BJ (cell line): ENCODE data around the gene PLEKHG3. TPM values are rescaled to one million over a fixed set of nuclear protein-coding genes. Genes with fewer than 3 reads are reported as not detected.

Experiments used
- CTCF ChIA-PET: fragments of 350-600 bp; formaldehyde crosslinking; extraction: SDS; loops from one replicate; lab custom pipeline; 2021; ENCODE audit warnings: antibody characterized with exemption, inconsistent platforms; lab: Yijun Ruan, JAX
- POLR2A ChIA-PET: fragments of 300-600 bp; sonication (Branson Sonifier 250); formaldehyde crosslinking; extraction: SDS; loops from one replicate; lab custom pipeline; 2021; ENCODE audit warnings: antibody characterized with exemption; lab: Charles Lee
- DNase-seq: peaks from one replicate; pipeline ENCODE4 v3.0.0-alpha.2; 2011; ENCODE audit warnings: low read depth
- H3K27me3 ChIP-seq: 2 replicates; pipeline ENCODE4 v1.6.0; 2011; ENCODE audit warnings: low read length; ENCODE audit not compliant: control insufficient read depth, insufficient read depth
- H3K36me3 ChIP-seq: 2 replicates; pipeline ENCODE4 v1.5.1; 2011; ENCODE audit warnings: low read length; ENCODE audit not compliant: control insufficient read depth, insufficient read depth
- H3K4me3 ChIP-seq: 2 replicates; pipeline ENCODE4 v1.5.1; 2011; ENCODE audit warnings: low read depth, mild to moderate bottlenecking, control low read depth, low read length
- CTCF ChIP-seq: IDR thresholded peaks from 2 replicates; pipeline ENCODE4 v1.5.1; 2011; ENCODE audit warnings: low read depth, mild to moderate bottlenecking, control low read depth, inconsistent platforms, low read length, moderate library complexity; ENCODE audit not compliant: insufficient read depth
- polyA plus RNA-seq: library from polyadenylated mRNA; depleted of rRNA; stranded (reverse); fragments of >200 nt; gene quantifications from 2 replicates; pipeline ENCODE4 v1.2.3, GENCODE V29; 2011

Gene PLEKHG3
- polyA plus RNA-seq, 1 experiment = 12.4 TPM

- no peaks in the 10 kb centered on the region for H3K27me3 ChIP-seq
- ChIA-PET CTCF (interaction anchor here (0.7 to 2.9 kb wide), 2 partner anchors 10 to 182 kb away, joined by 3 to 8 read pairs; no protein-coding TSS in a partner anchor), POLR2A (no interaction called here)
- no peak for TF ChIP-seq CTCF
- H3K4me3 ChIP-seq = no peak overlapping the region
- H3K36me3 ChIP-seq = no peaks in the 10 kb centered on the region
- no peak for DNase-seq
Observed at GRCh38 chr14:64711039-64711438, 6.8 kb downstream of the PLEKHG3 start.

GRCh38 chr14:64713677-64714076, 9.5 kb downstream of the PLEKHG3 start:
- TF ChIP-seq CTCF = no peak
- ChIA-PET POLR2A (no interaction called here), CTCF (interaction anchor here (1.1 to 2.8 kb wide), 2 partner anchors 8 to 284 kb away, joined by 3 to 9 read pairs; partner anchors contain the start of gene PLEKHG3)
- Histone ChIP-seq H3K36me3 (no peaks in the 10 kb centered on the region), H3K4me3 (no peak overlapping the region), H3K27me3 (no peaks in the 10 kb centered on the region)
- DNase-seq = no peak

- DNase-seq = no peak
- H3K27me3 ChIP-seq = no peaks in the 10 kb centered on the region
- TF ChIP-seq CTCF = no peak
- no peaks in the 10 kb centered on the region for H3K36me3 ChIP-seq
- POLR2A ChIA-PET = no interaction called here
- H3K4me3 ChIP-seq = no peak overlapping the region
- CTCF ChIA-PET = interaction anchor here (1.1 to 2.8 kb wide), 2 partner anchors 9 to 285 kb away, joined by 3 to 9 read pairs; partner anchors contain the start of gene PLEKHG3
Observed at GRCh38 chr14:64714432-64715025, 10.3 kb downstream of the PLEKHG3 start.

GRCh38 chr14:64715146-64715627, 11.0 kb downstream of the PLEKHG3 start:
- POLR2A ChIA-PET = no interaction called here
- Histone ChIP-seq H3K4me3 (no peak overlapping the region), H3K36me3 (no peaks in the 10 kb centered on the region), H3K27me3 (no peaks in the 10 kb centered on the region)
- no peak for TF ChIP-seq CTCF
- DNase-seq = no peak
- CTCF ChIA-PET = interaction anchor here (2.8 kb wide), 1 partner anchor 10 kb away, joined by 9 read pairs; the partner anchor contains the start of gene PLEKHG3

- no peaks in the 10 kb centered on the region for H3K36me3 ChIP-seq
- TF ChIP-seq CTCF = no peak
- ChIA-PET CTCF (interaction anchor here (2.8 kb wide), 1 partner anchor 10 kb away, joined by 9 read pairs; the partner anchor contains the start of gene PLEKHG3), POLR2A (no interaction called here)
- no peaks in the 10 kb centered on the region for H3K27me3 ChIP-seq
- no peak for DNase-seq
- H3K4me3 ChIP-seq = peak overlapping the region; percentile 13; the same call in 1 of the 2 replicates
Observed at GRCh38 chr14:64715628-64716412, 11.6 kb downstream of the PLEKHG3 start.
